ENCODE results near the gene ADCY9.

DNA sequence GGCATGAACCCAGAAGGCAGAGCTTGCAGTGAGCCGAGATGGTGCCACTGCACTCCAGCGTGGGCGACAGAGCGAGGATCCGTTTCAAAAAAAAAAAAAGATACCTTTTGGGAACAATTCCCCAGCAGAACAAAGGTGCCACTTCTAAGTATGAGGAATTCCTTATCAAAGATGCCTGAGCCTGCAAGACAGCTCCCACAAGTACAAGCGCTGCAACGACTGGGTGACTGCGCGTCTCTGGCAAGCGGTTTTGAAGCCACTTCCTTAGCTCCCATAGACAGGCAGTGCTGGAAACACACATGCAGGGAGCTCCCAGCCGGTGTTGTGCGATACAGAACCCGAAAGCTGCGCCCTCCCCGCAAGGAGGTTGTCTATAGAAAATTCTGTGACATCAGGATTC is 60.5 kb downstream of the ADCY9 start:
- TF ChIP-seq, protein P1, sequence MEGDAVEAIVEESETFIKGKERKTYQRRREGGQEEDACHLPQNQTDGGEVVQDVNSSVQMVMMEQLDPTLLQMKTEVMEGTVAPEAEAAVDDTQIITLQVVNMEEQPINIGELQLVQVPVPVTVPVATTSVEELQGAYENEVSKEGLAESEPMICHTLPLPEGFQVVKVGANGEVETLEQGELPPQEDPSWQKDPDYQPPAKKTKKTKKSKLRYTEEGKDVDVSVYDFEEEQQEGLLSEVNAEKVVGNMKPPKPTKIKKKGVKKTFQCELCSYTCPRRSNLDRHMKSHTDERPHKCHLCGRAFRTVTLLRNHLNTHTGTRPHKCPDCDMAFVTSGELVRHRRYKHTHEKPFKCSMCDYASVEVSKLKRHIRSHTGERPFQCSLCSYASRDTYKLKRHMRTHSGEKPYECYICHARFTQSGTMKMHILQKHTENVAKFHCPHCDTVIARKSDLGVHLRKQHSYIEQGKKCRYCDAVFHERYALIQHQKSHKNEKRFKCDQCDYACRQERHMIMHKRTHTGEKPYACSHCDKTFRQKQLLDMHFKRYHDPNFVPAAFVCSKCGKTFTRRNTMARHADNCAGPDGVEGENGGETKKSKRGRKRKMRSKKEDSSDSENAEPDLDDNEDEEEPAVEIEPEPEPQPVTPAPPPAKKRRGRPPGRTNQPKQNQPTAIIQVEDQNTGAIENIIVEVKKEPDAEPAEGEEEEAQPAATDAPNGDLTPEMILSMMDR (conservative IDR thresholded peaks at IDR 0.05), result no peak
- TF ChIP-seq EZH2 (IDR thresholded peaks at IDR 0.05; ENCODE audit: low read depth), result no peak

Measured in PC-9 (cell line).